Osteocyte (in vitro differentiated cells): ENCODE measurements around the gene WARS2. TPM values are rescaled to one million over a fixed set of nuclear protein-coding genes. Genes with fewer than 3 reads are reported as not detected.
A peak's percentile ranks its signal among the peaks of the same experiment; 100 is the strongest.

Source experiments
- DNase-seq: peaks from one replicate; pipeline ENCODE4 v3.0.0; 2021; ENCODE audit warnings: mixed read lengths; ENCODE audit not compliant: unreplicated experiment; ENCODE audit errors: extremely low spot score
- H3K27ac Mint-ChIP-seq: one replicate; pipeline ENCODE4 v1.8.0; 2021; ENCODE audit warnings: mild to moderate bottlenecking, mixed read lengths; ENCODE audit not compliant: unreplicated experiment
- H3K27me3 Mint-ChIP-seq: one replicate; pipeline ENCODE4 v1.8.0; 2021; ENCODE audit warnings: mixed read lengths; ENCODE audit not compliant: unreplicated experiment
- H3K36me3 Mint-ChIP-seq: one replicate; pipeline ENCODE4 v1.8.0; 2021; ENCODE audit warnings: mixed read lengths; ENCODE audit not compliant: unreplicated experiment
- H3K4me1 Mint-ChIP-seq: one replicate; pipeline ENCODE4 v1.8.0; 2021; ENCODE audit warnings: mixed read lengths; ENCODE audit not compliant: unreplicated experiment
- H3K4me3 Mint-ChIP-seq: one replicate; pipeline ENCODE4 v1.8.0; 2021; ENCODE audit warnings: mild to moderate bottlenecking, moderate library complexity, mixed read lengths; ENCODE audit not compliant: unreplicated experiment
- H3K9me3 Mint-ChIP-seq: one replicate; pipeline ENCODE4 v1.8.0; 2021; ENCODE audit warnings: mixed read lengths; ENCODE audit not compliant: unreplicated experiment
- CTCF ChIP-seq: fragments of 200-600 bp; sonication (generic); IDR thresholded peaks from 2 replicates; pipeline ENCODE4 v1.5.0; 2021; ENCODE audit warnings: antibody characterized with exemption, mild to moderate bottlenecking, moderate library complexity
- total RNA-seq: library from RNA; stranded (reverse); gene quantifications from 2 replicates; pipeline ENCODE4 v1.2.1, GENCODE V29; 2021

Gene WARS2
- total RNA-seq, 1 donor from 2014 or later, result 13.2 TPM

- H3K9me3 Mint-ChIP-seq, result no peaks in the 10 kb centered on the region
- peaks cover 66% of the 10 kb centered on the region for H3K27me3 Mint-ChIP-seq
- peaks cover 16% of the 10 kb centered on the region for H3K4me1 Mint-ChIP-seq
- no peak for DNase-seq
- H3K27ac Mint-ChIP-seq, result no peak overlapping the region
- H3K36me3 Mint-ChIP-seq, result no peaks in the 10 kb centered on the region
- no peak for TF ChIP-seq CTCF
- no peak overlapping the region for H3K4me3 Mint-ChIP-seq
Measured at GRCh38 chr1:119009312-119009655, 131.2 kb downstream of the WARS2 start.

GRCh38 chr1:119008483-119009311 lies 131.8 kb downstream of the WARS2 start:
- no peak overlapping the region for H3K27ac Mint-ChIP-seq
- H3K27me3 Mint-ChIP-seq, result peaks cover 71% of the 10 kb centered on the region
- peak; percentile 68 for TF ChIP-seq CTCF
- DNase-seq, result no peak
- H3K4me3 Mint-ChIP-seq, result peak overlapping the region; percentile 58
- H3K36me3 Mint-ChIP-seq, result no peaks in the 10 kb centered on the region
- H3K9me3 Mint-ChIP-seq, result no peaks in the 10 kb centered on the region
- H3K4me1 Mint-ChIP-seq, result peaks cover 16% of the 10 kb centered on the region

- Mint-ChIP-seq H3K4me3 (peak overlapping the region; percentile 58), H3K36me3 (no peaks in the 10 kb centered on the region), H3K27ac (no peak overlapping the region), H3K27me3 (peaks cover 77% of the 10 kb centered on the region), H3K4me1 (peaks cover 16% of the 10 kb centered on the region), H3K9me3 (no peaks in the 10 kb centered on the region)
- no peak for DNase-seq
- no peak for TF ChIP-seq CTCF
Measured at GRCh38 chr1:119007670-119008482, 132.6 kb downstream of the WARS2 start.

- Mint-ChIP-seq H3K4me3 (no peak overlapping the region), H3K4me1 (peaks cover 17% of the 10 kb centered on the region), H3K27me3 (peaks cover 75% of the 10 kb centered on the region), H3K9me3 (no peaks in the 10 kb centered on the region), H3K36me3 (no peaks in the 10 kb centered on the region), H3K27ac (no peak overlapping the region)
- TF ChIP-seq CTCF, result no peak
- DNase-seq, result no peak
Measured at GRCh38 chr1:119007339-119007669, 133.1 kb downstream of the WARS2 start.
